ENCODE results near the gene CCDC122. TPM values are rescaled to one million over a fixed set of nuclear protein-coding genes. Genes with fewer than 3 reads are reported as not detected.
A peak's percentile ranks its signal among the peaks of the same experiment; 100 is the strongest.

Gene CCDC122
- polyA plus RNA-seq, 2 of the 4 experiments (the other 2 are of a cell fraction): 2.6 to 4.3 TPM

- POLR2A ChIA-PET: no interaction called here
- H3K4me2 ChIP-seq: peak overlapping the region; percentile 99
- H3K4me1 ChIP-seq: peaks cover 9% of the 10 kb centered on the region
- TF ChIP-seq NFE2L2 (conservative IDR thresholded peaks at IDR 0.05; ENCODE audit: low read length) (no peak), HDAC2 (IDR thresholded peaks at IDR 0.05) (no peak), ELK1 (IDR thresholded peaks at IDR 0.05; ENCODE audit: low read depth, low read length) (no peak), BCL3 (IDR thresholded peaks at IDR 0.05) (no peak), POLR2A (IDR thresholded peaks at IDR 0.05; ENCODE audit: low read length) (no peak), MAZ (IDR thresholded peaks at IDR 0.05; ENCODE audit: borderline replicate concordance, low read depth, low read length) (no peak), FOSL2 (IDR thresholded peaks at IDR 0.05) (no peak), FOSL2 (CRISPR knock-in tag; IDR thresholded peaks at IDR 0.05) (no peak), CHD4 (IDR thresholded peaks at IDR 0.05; ENCODE audit: borderline replicate concordance) (no peak), ZSCAN20 (CRISPR knock-in tag; IDR thresholded peaks at IDR 0.05) (no peak), RFX5 (IDR thresholded peaks at IDR 0.05) (no peak), EHF (CRISPR knock-in tag; IDR thresholded peaks at IDR 0.05) (no peak), FOXS1 (CRISPR knock-in tag; IDR thresholded peaks at IDR 0.05) (no peak), JUNB (IDR thresholded peaks at IDR 0.05) (no peak), POLR2AphosphoS2 (conservative IDR thresholded peaks at IDR 0.05; ENCODE audit: low read length) (no peak)
- TF ChIP-seq, protein P1, sequence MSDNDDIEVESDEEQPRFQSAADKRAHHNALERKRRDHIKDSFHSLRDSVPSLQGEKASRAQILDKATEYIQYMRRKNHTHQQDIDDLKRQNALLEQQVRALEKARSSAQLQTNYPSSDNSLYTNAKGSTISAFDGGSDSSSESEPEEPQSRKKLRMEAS (IDR thresholded peaks at IDR 0.05): no peak
- no peak for DNase-seq (ENCODE audit: low read depth in 1 of 2, low spot score in 1 of 2)
- no peaks in the 10 kb centered on the region for H3K9me3 ChIP-seq
- peak overlapping the region; percentile 63 to 89; a peak in 5 of 6 replicates for H3K27ac ChIP-seq
- CTCF ChIA-PET: interaction anchor here (0.6 to 4.3 kb wide), 9 partner anchors 16 to 708 kb away, joined by 3 to 21 read pairs (median 4); no protein-coding TSS in a partner anchor
- ATAC-seq: no peak
- peak overlapping the region; percentile 60 for H3K4me3 ChIP-seq
- no peak for FAIRE-seq
- WGBS (ENCODE audit: missing lambda C conversion rate): 41% methylated on average over 7 of the region's 9 CpGs
Observed at GRCh38 chr13:43787518-43787891, 92.0 kb downstream of the CCDC122 start.

DNA sequence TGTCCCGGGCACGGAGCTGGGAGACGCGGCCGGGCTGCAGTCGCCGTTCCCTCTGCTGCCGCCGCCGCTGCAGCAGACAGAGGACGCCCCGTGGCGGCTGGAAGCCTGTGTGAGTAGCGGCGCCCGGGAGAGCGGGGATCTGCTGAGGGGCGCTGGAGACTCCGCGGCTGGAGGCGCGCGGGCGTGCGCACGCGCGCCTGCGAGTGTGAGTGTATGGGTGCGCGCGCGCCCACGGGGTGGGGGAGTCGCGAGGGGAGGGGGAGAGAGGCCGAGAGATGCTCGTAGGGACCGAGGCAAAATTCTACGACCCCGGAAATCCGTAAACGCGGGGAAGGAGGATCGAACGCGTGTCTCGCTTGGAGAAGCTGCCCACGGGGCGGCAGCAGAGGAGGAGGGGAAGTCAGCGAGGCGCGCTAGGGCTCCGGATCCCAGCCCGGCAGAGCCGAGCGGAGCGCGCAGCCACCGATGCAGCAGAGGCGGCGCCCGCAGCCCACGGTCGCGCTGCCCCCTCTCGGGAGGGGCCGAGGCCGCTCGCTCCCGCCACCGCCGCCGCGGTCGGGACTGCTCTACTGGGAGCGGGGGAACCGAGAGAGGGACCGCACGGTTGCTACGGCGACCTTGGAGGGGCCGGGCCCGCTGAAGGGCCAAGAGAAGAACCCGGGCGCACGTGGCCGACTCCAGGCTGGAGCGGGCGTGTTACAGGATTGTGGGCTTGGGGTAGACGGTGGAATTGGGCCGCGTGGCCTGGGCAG, 92.6 kb downstream of the CCDC122 start, which contains the start of gene ENOX1:
Gene ENOX1, minus strand, starts transcription at position 207 of the 752 bp plus-strand sequence.
- H3K27ac ChIP-seq: peak within 1 kb of the TSS; percentile 63 to 89; a peak in 5 of 6 replicates
- TF ChIP-seq FOSB (CRISPR knock-in tag; IDR thresholded peaks at IDR 0.05): no peak
- TF ChIP-seq, protein P1 (IDR thresholded peaks at IDR 0.05): peak; percentile 63
- peak in 1 of 2 experiments; percentile 15; a peak in 1 of 5 replicates for TF ChIP-seq RAD21 (conservative IDR thresholded peaks at IDR 0.05 in 1 of 2, IDR thresholded peaks at IDR 0.05 in 1 of 2)
- peak; percentile 36; the same call in 1 of the 2 replicates for TF ChIP-seq HDAC2 (IDR thresholded peaks at IDR 0.05)
- no peak for TF ChIP-seq BCL3 (IDR thresholded peaks at IDR 0.05)
- no peak for TF ChIP-seq MAFK (IDR thresholded peaks at IDR 0.05; ENCODE audit: partially characterized antibody)
- TF ChIP-seq ATOH8 (CRISPR knock-in tag; IDR thresholded peaks at IDR 0.05; ENCODE audit: low read depth): no peak
- TF ChIP-seq, protein P2, sequence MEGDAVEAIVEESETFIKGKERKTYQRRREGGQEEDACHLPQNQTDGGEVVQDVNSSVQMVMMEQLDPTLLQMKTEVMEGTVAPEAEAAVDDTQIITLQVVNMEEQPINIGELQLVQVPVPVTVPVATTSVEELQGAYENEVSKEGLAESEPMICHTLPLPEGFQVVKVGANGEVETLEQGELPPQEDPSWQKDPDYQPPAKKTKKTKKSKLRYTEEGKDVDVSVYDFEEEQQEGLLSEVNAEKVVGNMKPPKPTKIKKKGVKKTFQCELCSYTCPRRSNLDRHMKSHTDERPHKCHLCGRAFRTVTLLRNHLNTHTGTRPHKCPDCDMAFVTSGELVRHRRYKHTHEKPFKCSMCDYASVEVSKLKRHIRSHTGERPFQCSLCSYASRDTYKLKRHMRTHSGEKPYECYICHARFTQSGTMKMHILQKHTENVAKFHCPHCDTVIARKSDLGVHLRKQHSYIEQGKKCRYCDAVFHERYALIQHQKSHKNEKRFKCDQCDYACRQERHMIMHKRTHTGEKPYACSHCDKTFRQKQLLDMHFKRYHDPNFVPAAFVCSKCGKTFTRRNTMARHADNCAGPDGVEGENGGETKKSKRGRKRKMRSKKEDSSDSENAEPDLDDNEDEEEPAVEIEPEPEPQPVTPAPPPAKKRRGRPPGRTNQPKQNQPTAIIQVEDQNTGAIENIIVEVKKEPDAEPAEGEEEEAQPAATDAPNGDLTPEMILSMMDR (IDR thresholded peaks at IDR 0.05): peak; percentile 11; the same call in 2 of the 3 replicates
- peaks cover 9% of the 10 kb centered on the region for H3K4me1 ChIP-seq
- ChIA-PET POLR2A (no interaction called here), CTCF (interaction anchor here (0.7 to 4.3 kb wide), 9 partner anchors 10 to 707 kb away, joined by 3 to 21 read pairs (median 4); no protein-coding TSS in a partner anchor)
- peak within 1 kb of the TSS; percentile 99 for H3K4me2 ChIP-seq
- DNase-seq (ENCODE audit: low read depth in 1 of 2, low spot score in 1 of 2): peak; percentile 13 to 54
- H3K4me3 ChIP-seq: peak within 1 kb of the TSS; percentile 60
- ATAC-seq: peak; percentile 74 to 84
- no peak for FAIRE-seq
- H3K9me3 ChIP-seq: no peaks in the 10 kb centered on the region
- 8% methylated on average over 15 of the region's 93 CpGs for WGBS (ENCODE audit: missing lambda C conversion rate)

Measured in A549 (cell line).